SK-N-MC (cell line): ENCODE results near the gene GRID2.

ENCODE experiments used
- EZH2 ChIP-seq: fragments of 200-600 bp; sonication (generic); IDR thresholded peaks from one replicate; pipeline ENCODE4 v1.6.1; 2017; ENCODE audit warnings: antibody characterized with exemption
- POLR2AphosphoS5 ChIP-seq: IDR thresholded peaks from 2 replicates; pipeline ENCODE4 v1.6.1; 2012; ENCODE audit warnings: mild to moderate bottlenecking, low read depth, low read length, borderline replicate concordance

DNA sequence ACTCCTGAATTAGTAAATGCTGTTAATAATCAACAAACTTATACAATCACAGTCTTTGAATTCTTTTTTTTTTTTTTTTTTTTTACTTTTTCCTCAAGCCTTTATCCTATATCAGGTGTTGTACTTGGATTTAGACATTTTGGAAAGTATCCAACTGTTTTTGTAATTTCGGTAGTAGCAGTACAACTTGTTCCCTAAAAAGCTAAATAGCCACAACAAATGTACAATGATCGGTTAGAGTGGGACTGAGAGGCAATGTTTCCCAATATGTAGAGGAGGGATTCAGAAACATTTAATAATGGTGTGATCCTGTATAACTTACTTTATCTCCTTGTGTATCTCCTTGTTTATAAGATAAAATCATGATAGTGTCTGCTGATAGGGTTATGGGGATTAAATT, 343.1 kb downstream of the GRID2 start:
- TF ChIP-seq EZH2 (no peak), POLR2AphosphoS5 (no peak)
